ENCODE results near the gene FAM217A.

FAM217A gene

GRCh38 chr6:4021133-4021853 is 57.6 kb downstream of the FAM217A start:
- peak; percentile 97 for DNase-seq

GRCh38 chr6:4020822-4021132 is 58.2 kb downstream of the FAM217A start:
- no peak for DNase-seq

- no peak for DNase-seq
Measured at GRCh38 chr6:4018924-4019236, 60.1 kb downstream of the FAM217A start.
